OCI-LY3 (cell line): ENCODE data around the gene NEURL2.

Source experiments
- H2AFZ ChIP-seq: fragments of 200-600, 300-600 bp; shearing (Covaris generic); 2 replicates; pipeline ENCODE4 v1.6.0; 2014; ENCODE audit warnings: antibody characterized with exemption, low read depth, low read length
- H3K27ac ChIP-seq: fragments of 200-600, 300-600 bp; sonication (generic); 2 replicates; pipeline ENCODE4 v1.5.1; 2014; ENCODE audit warnings: mild to moderate bottlenecking, low read length, moderate library complexity, mixed read lengths
- H3K27me3 ChIP-seq: fragments of 200-600, 300-600 bp; sonication (generic); 2 replicates; pipeline ENCODE4 v1.6.1; 2014; ENCODE audit warnings: low read depth, low read length, mixed read lengths
- H3K36me3 ChIP-seq: fragments of 200-600, 300-600 bp; sonication (generic); replicated peaks from 2 replicates; pipeline ENCODE3; 2014; ENCODE audit warnings: low read depth, low read length, mixed read lengths
- H3K4me1 ChIP-seq: fragments of 300-600, 200-600 bp; sonication (generic); 2 replicates; pipeline ENCODE4 v1.6.1; 2014; ENCODE audit warnings: low read length, mixed read lengths
- H3K4me2 ChIP-seq: fragments of 200-600, 300-600 bp; sonication (generic); 2 replicates; pipeline ENCODE4 v1.6.1; 2014; ENCODE audit warnings: low read length, mixed read lengths
- H3K4me3 ChIP-seq: fragments of 300-600, 200-600 bp; sonication (generic); 2 replicates; pipeline ENCODE4 v1.5.1; 2014; ENCODE audit warnings: antibody characterized with exemption, mild to moderate bottlenecking, low read length, moderate library complexity
- H3K79me2 ChIP-seq: fragments of 300-600, 200-600 bp; shearing (Covaris generic); 2 replicates; pipeline ENCODE4 v1.6.1; 2014; ENCODE audit warnings: mild to moderate bottlenecking, low read length, mixed read lengths
- H3K9ac ChIP-seq: fragments of 300-600, 200-600 bp; shearing (Covaris generic); 2 replicates; pipeline ENCODE4 v1.6.0; 2014; ENCODE audit warnings: mild to moderate bottlenecking, low read length, moderate library complexity
- H3K9me3 ChIP-seq: fragments of 200-600, 300-600 bp; shearing (Covaris generic); 2 replicates; pipeline ENCODE4 v1.6.1; 2014; ENCODE audit warnings: low read length, mixed read lengths; ENCODE audit not compliant: insufficient read depth
- H4K20me1 ChIP-seq: fragments of 200-600, 300-600 bp; sonication (generic); 2 replicates; pipeline ENCODE4 v1.6.1; 2016; ENCODE audit warnings: low read length, mixed read lengths; ENCODE audit not compliant: insufficient read depth
- CTCF ChIP-seq: fragments of 200-600, 300-600 bp; sonication (generic); IDR thresholded peaks from 2 replicates; pipeline ENCODE4 v1.5.1; 2014; ENCODE audit warnings: antibody characterized with exemption, low read length, low read depth
- EZH2phosphoT487 ChIP-seq: fragments of 200-600 bp; shearing (Covaris generic); IDR thresholded peaks from 2 replicates; pipeline ENCODE4 v1.6.1; 2018; ENCODE audit warnings: antibody characterized with exemption, mixed run types, low read depth

The NEURL2 gene

GRCh38 chr20:45890077-45890984 is 677 bp downstream of the NEURL2 start:
- TF ChIP-seq EZH2phosphoT487 (no peak), CTCF (no peak)
- Histone ChIP-seq H3K36me3 (peaks cover 7% of the 10 kb centered on the region), H2AFZ (peak overlapping the region; percentile 86), H3K9me3 (no peaks in the 10 kb centered on the region), H3K27ac (no peak overlapping the region), H3K9ac (peak overlapping the region; percentile 64), H3K4me2 (peak overlapping the region; percentile 89), H3K4me3 (peak overlapping the region; percentile 84), H3K27me3 (no peaks in the 10 kb centered on the region), H3K4me1 (peaks cover 11% of the 10 kb centered on the region), H4K20me1 (no peaks in the 10 kb centered on the region), H3K79me2 (no peaks in the 10 kb centered on the region)

GRCh38 chr20:45888681-45889080 is 2.3 kb downstream of the NEURL2 start:
- H3K4me2 ChIP-seq, result no peak overlapping the region
- no peak overlapping the region for H2AFZ ChIP-seq
- no peak for TF ChIP-seq CTCF
- no peaks in the 10 kb centered on the region for H4K20me1 ChIP-seq
- H3K27ac ChIP-seq, result no peak overlapping the region
- H3K36me3 ChIP-seq, result peaks cover 12% of the 10 kb centered on the region
- H3K9ac ChIP-seq, result no peak overlapping the region
- no peak overlapping the region for H3K4me3 ChIP-seq
- no peaks in the 10 kb centered on the region for H3K27me3 ChIP-seq
- H3K79me2 ChIP-seq, result no peaks in the 10 kb centered on the region
- H3K9me3 ChIP-seq, result no peaks in the 10 kb centered on the region
- peaks cover 19% of the 10 kb centered on the region for H3K4me1 ChIP-seq

GRCh38 chr20:45887346-45887715 is 3.7 kb downstream of the NEURL2 start, which contains the start of gene SPATA25:
Gene SPATA25 (minus strand): TSS chr20:45887622. CDS start chr20:45887590, 32 bp downstream.
- peaks cover 24% of the 10 kb centered on the region for H3K36me3 ChIP-seq
- peaks cover 19% of the 10 kb centered on the region for H3K4me1 ChIP-seq
- H3K9me3 ChIP-seq, result no peaks in the 10 kb centered on the region
- no peak within 1 kb of the TSS for H3K4me3 ChIP-seq
- TF ChIP-seq CTCF (no peak), EZH2phosphoT487 (no peak)
- H4K20me1 ChIP-seq, result no peaks in the 10 kb centered on the region
- H3K27me3 ChIP-seq, result no peaks in the 10 kb centered on the region
- no peak within 1 kb of the TSS for H2AFZ ChIP-seq
- H3K4me2 ChIP-seq, result no peak within 1 kb of the TSS
- H3K27ac ChIP-seq, result no peak within 1 kb of the TSS
- H3K9ac ChIP-seq, result no peak within 1 kb of the TSS
- H3K79me2 ChIP-seq, result peaks cover 7% of the 10 kb centered on the region; the same call in 1 of the 2 replicates

GRCh38 chr20:45886590-45887345 is 4.2 kb downstream of the NEURL2 start:
- Histone ChIP-seq H3K79me2 (peaks cover 12% of the 10 kb centered on the region), H3K27ac (no peak overlapping the region), H3K4me1 (peaks cover 18% of the 10 kb centered on the region), H3K4me2 (no peak overlapping the region), H2AFZ (no peak overlapping the region), H3K9ac (no peak overlapping the region), H3K36me3 (peaks cover 24% of the 10 kb centered on the region), H3K9me3 (no peaks in the 10 kb centered on the region), H3K4me3 (no peak overlapping the region), H3K27me3 (no peaks in the 10 kb centered on the region), H4K20me1 (no peaks in the 10 kb centered on the region)
- TF ChIP-seq CTCF (no peak), EZH2phosphoT487 (no peak)
